OCI-LY7 (cell line): Measurements from ENCODE around the gene AXDND1.

Source experiments
- EZH2phosphoT487 ChIP-seq: fragments of 200-600 bp; sonication (generic); IDR thresholded peaks from 2 replicates; pipeline ENCODE4 v1.6.1; 2018; ENCODE audit warnings: low read depth, borderline replicate concordance, mild to moderate bottlenecking, mixed run types, antibody characterized with exemption, low read length, moderate library complexity, mixed read lengths
- TF ChIP-seq, protein P1 (sequence below): fragments of 200-600 bp; sonication (generic); conservative IDR thresholded peaks from 2 replicates; pipeline ENCODE4 v1.5.1; 2014; ENCODE audit warnings: mild to moderate bottlenecking, antibody characterized with exemption, low read length, moderate library complexity, mixed read lengths

GRCh38 chr1:179441501-179441900 is 75.7 kb downstream of the AXDND1 start:
- TF ChIP-seq, protein P1, sequence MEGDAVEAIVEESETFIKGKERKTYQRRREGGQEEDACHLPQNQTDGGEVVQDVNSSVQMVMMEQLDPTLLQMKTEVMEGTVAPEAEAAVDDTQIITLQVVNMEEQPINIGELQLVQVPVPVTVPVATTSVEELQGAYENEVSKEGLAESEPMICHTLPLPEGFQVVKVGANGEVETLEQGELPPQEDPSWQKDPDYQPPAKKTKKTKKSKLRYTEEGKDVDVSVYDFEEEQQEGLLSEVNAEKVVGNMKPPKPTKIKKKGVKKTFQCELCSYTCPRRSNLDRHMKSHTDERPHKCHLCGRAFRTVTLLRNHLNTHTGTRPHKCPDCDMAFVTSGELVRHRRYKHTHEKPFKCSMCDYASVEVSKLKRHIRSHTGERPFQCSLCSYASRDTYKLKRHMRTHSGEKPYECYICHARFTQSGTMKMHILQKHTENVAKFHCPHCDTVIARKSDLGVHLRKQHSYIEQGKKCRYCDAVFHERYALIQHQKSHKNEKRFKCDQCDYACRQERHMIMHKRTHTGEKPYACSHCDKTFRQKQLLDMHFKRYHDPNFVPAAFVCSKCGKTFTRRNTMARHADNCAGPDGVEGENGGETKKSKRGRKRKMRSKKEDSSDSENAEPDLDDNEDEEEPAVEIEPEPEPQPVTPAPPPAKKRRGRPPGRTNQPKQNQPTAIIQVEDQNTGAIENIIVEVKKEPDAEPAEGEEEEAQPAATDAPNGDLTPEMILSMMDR, result no peak
- TF ChIP-seq EZH2phosphoT487, result no peak
